HG02938 (cell line): ENCODE data around the gene TNRC6C.
A peak's percentile ranks its signal among the peaks of the same experiment; 100 is the strongest.

ENCODE experiments used
- ATAC-seq: cut with Tn5 transposase; IDR thresholded peaks from one replicate; pipeline ENCODE4 v1.9.1; 2021; ENCODE audit warnings: mild to moderate bottlenecking, moderate library complexity; ENCODE audit not compliant: unreplicated experiment

The TNRC6C gene

GRCh38 chr17:77957857-77958715 is at the start of gene TNRC6C:
Gene TNRC6C (plus strand): TSS chr17:77958703. CDS start chr17:78004207, 45,504 bp downstream.
- peak; percentile 86 for ATAC-seq

GRCh38 chr17:77909236-77909635 is 49.3 kb upstream of the TNRC6C start:
- ATAC-seq: no peak

- ATAC-seq: no peak
Observed at GRCh38 chr17:77909816-77910215, 48.7 kb upstream of the TNRC6C start.

- ATAC-seq: no peak
Observed at GRCh38 chr17:77914385-77915254, 43.9 kb upstream of the TNRC6C start.

GRCh38 chr17:77915594-77916021 is 42.9 kb upstream of the TNRC6C start:
- no peak for ATAC-seq

- no peak for ATAC-seq
Observed at GRCh38 chr17:77916264-77916663, 42.2 kb upstream of the TNRC6C start.

GRCh38 chr17:77916703-77917481 is 41.6 kb upstream of the TNRC6C start:
- no peak for ATAC-seq

GRCh38 chr17:77919276-77919675 is 39.2 kb upstream of the TNRC6C start:
- no peak for ATAC-seq

GRCh38 chr17:77923135-77923534 is 35.4 kb upstream of the TNRC6C start:
- ATAC-seq: no peak

- ATAC-seq: no peak
Observed at GRCh38 chr17:77923776-77924513, 34.6 kb upstream of the TNRC6C start.

- no peak for ATAC-seq
Observed at GRCh38 chr17:77924757-77925336, 33.7 kb upstream of the TNRC6C start.

GRCh38 chr17:77925831-77926543 is 32.5 kb upstream of the TNRC6C start:
- no peak for ATAC-seq

- no peak for ATAC-seq
Observed at GRCh38 chr17:77926981-77927380, 31.5 kb upstream of the TNRC6C start.

- ATAC-seq: no peak
Observed at GRCh38 chr17:77927777-77928518, 30.6 kb upstream of the TNRC6C start.

GRCh38 chr17:77928519-77929179 is 29.9 kb upstream of the TNRC6C start:
- no peak for ATAC-seq

GRCh38 chr17:77929180-77929564 is 29.3 kb upstream of the TNRC6C start:
- no peak for ATAC-seq

- ATAC-seq: no peak
Observed at GRCh38 chr17:77929871-77930436, 28.5 kb upstream of the TNRC6C start.
